Immature natural killer cell (primary cell): ENCODE data around the gene GGCX. TPM values are rescaled to one million over a fixed set of nuclear protein-coding genes. Genes with fewer than 3 reads are reported as not detected.

Experiments
- DNase-seq, 3 donors: peaks; one replicate each; pipeline ENCODE4 v3.0.0; 2022; ENCODE audit warnings: mixed read lengths in 1 of 3
- H3K27ac Mint-ChIP-seq, 6 donors: one replicate each; pipeline ENCODE4 v1.8.0; 2020; ENCODE audit warnings: mixed read lengths in 6 of 6, mild to moderate bottlenecking in 5 of 6, inconsistent platforms in 4 of 6, moderate library complexity in 3 of 6
- H3K27me3 Mint-ChIP-seq, 3 donors: one replicate each; pipeline ENCODE4 v1.8.0; 2020 to 2021; ENCODE audit warnings: low read depth in 3 of 3, mild to moderate bottlenecking in 3 of 3, mixed read lengths in 3 of 3, moderate library complexity in 3 of 3, inconsistent platforms in 1 of 3
- H3K36me3 Mint-ChIP-seq, 3 donors: one replicate each; pipeline ENCODE4 v1.8.0; 2020; ENCODE audit warnings: mixed read lengths in 3 of 3, inconsistent platforms in 2 of 3, mild to moderate bottlenecking in 2 of 3
- H3K4me1 Mint-ChIP-seq, 2 donors: one replicate each; pipeline ENCODE4 v1.8.0; 2020; ENCODE audit warnings: inconsistent platforms in 2 of 2, mild to moderate bottlenecking in 2 of 2, mixed read lengths in 2 of 2, moderate library complexity in 1 of 2
- H3K4me3 Mint-ChIP-seq, 5 donors: one replicate each; pipeline ENCODE4 v1.8.0; 2020; ENCODE audit warnings: mild to moderate bottlenecking in 5 of 5, mixed read lengths in 5 of 5, inconsistent platforms in 3 of 5, moderate library complexity in 3 of 5
- H3K9me3 Mint-ChIP-seq, 6 donors: one replicate each; pipeline ENCODE4 v1.8.0; 2020; ENCODE audit warnings: mild to moderate bottlenecking in 6 of 6, mixed read lengths in 6 of 6, inconsistent platforms in 4 of 6, moderate library complexity in 3 of 6
- polyA plus RNA-seq, 3 donors: library from polyadenylated mRNA; unstranded; fragments of 300-500 nt; fragmentation: Illumina TruSeq; gene quantifications; one replicate each; pipeline ENCODE4 v1.2.3, GENCODE V29; 2021

Gene GGCX
- polyA plus RNA-seq, 3 donors from 2014 or later, result 11.4 to 31.7 (median 21.0) TPM

GRCh38 chr2:85524336-85524908 lies 36.9 kb downstream of the GGCX start:
- Mint-ChIP-seq H3K27me3 (peaks cover 1 to 7% (median 2%) of the 10 kb centered on the region in 3 donors), H3K9me3 (no peaks in the 10 kb centered on the region), H3K4me3 (no peak overlapping the region), H3K36me3 (peaks cover 0 to 3% (median 0%) of the 10 kb centered on the region in 3 donors), H3K27ac (no peak overlapping the region), H3K4me1 (no peaks in the 10 kb centered on the region)
- no peak for DNase-seq

DNA sequence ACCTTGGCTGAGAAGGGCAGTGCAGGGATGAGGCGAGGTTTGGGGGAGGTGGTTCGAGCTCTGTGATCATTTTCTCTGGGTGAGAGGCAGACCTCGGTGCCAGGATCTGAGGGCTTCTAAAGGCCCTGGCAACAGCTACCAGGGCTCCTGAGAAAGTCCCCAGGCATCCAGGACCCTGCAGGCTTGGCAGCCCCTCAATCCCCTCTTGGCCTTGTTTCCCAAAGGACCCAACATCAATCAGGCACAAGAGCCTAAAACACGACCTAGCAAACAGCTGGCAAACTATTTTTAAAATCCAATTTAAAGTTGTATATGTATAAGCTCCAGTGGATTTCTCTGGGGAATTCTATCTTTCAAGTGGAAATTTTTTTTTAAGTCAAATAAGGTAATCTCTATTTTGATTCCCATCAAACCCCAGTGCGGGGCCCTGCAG lies 37.4 kb downstream of the GGCX start:
- Mint-ChIP-seq H3K9me3 (no peaks in the 10 kb centered on the region), H3K27me3 (peaks cover 1 to 5% (median 2%) of the 10 kb centered on the region in 3 donors), H3K4me1 (no peaks in the 10 kb centered on the region), H3K36me3 (peaks cover 0 to 3% (median 0%) of the 10 kb centered on the region in 3 donors), H3K4me3 (no peak overlapping the region), H3K27ac (no peak overlapping the region)
- no peak for DNase-seq

- no peaks in the 10 kb centered on the region for H3K9me3 Mint-ChIP-seq
- DNase-seq, result no peak
These were observed 38.0 kb downstream of the GGCX start for GRCh38 chr2:85523062-85523902.

DNA sequence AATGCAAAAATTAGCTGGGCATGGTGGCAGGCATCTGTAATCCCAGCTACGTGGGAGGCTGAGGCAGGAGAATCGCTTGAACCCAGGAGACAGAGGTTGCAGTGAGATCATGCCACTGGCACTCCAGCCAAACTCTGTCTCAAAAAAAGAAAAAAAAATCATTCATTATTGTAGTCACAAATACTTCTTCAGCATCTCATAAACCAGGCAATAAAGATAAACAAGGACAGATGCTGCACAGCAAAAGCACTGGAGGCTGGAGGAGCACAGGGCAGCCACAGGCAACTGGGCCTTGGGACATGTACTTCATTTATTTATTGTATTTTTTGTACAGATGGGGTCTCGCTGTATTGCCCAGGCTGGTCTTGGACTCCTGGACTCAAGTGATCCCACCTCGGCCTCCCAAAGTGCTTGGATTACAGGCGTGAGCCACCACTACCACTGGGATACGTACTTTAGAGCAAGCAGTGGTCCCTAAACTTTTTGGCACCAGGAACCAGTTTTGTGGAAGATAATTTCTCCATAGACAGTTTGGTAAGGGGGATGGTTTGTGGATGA lies 39.1 kb downstream of the GGCX start:
- H3K36me3 Mint-ChIP-seq, result peaks cover 0 to 3% (median 0%) of the 10 kb centered on the region in 3 donors
- DNase-seq, result no peak
- H3K4me3 Mint-ChIP-seq, result no peak overlapping the region
- H3K9me3 Mint-ChIP-seq, result no peaks in the 10 kb centered on the region
- H3K27me3 Mint-ChIP-seq, result peaks cover 0 to 4% (median 1%) of the 10 kb centered on the region in 3 donors
- H3K27ac Mint-ChIP-seq, result no peak overlapping the region
- no peaks in the 10 kb centered on the region for H3K4me1 Mint-ChIP-seq

More at GRCh38 chr2:85523062-85523902, 38.0 kb downstream of the GGCX start:
- Mint-ChIP-seq H3K4me1 (no peaks in the 10 kb centered on the region), H3K36me3 (peaks cover 0 to 3% (median 0%) of the 10 kb centered on the region in 3 donors), H3K4me3 (no peak overlapping the region), H3K27ac (no peak overlapping the region), H3K27me3 (peaks cover under 1 to 4% (median 1%) of the 10 kb centered on the region in 3 donors)

- Mint-ChIP-seq H3K27ac (no peak overlapping the region), H3K4me3 (no peak overlapping the region), H3K9me3 (no peaks in the 10 kb centered on the region), H3K4me1 (no peaks in the 10 kb centered on the region), H3K27me3 (peaks cover 0 to 5% (median 0%) of the 10 kb centered on the region in 3 donors), H3K36me3 (no peaks in the 10 kb centered on the region)
- no peak for DNase-seq
These were observed 44.5 kb downstream of the GGCX start for GRCh38 chr2:85516653-85517389.

GRCh38 chr2:85514323-85514722 lies 47.0 kb downstream of the GGCX start:
- DNase-seq, result no peak
- Mint-ChIP-seq H3K4me1 (no peaks in the 10 kb centered on the region), H3K36me3 (no peaks in the 10 kb centered on the region), H3K4me3 (no peak overlapping the region), H3K9me3 (no peaks in the 10 kb centered on the region), H3K27me3 (peaks cover 0 to 6% (median 0%) of the 10 kb centered on the region in 3 donors), H3K27ac (no peak overlapping the region)

GRCh38 chr2:85511008-85511811 lies 50.1 kb downstream of the GGCX start:
- Mint-ChIP-seq H3K9me3 (no peaks in the 10 kb centered on the region), H3K4me1 (no peaks in the 10 kb centered on the region), H3K27me3 (peaks cover 0 to 4% (median 0%) of the 10 kb centered on the region in 3 donors), H3K36me3 (no peaks in the 10 kb centered on the region), H3K27ac (no peak overlapping the region), H3K4me3 (no peak overlapping the region)
- no peak for DNase-seq

DNA sequence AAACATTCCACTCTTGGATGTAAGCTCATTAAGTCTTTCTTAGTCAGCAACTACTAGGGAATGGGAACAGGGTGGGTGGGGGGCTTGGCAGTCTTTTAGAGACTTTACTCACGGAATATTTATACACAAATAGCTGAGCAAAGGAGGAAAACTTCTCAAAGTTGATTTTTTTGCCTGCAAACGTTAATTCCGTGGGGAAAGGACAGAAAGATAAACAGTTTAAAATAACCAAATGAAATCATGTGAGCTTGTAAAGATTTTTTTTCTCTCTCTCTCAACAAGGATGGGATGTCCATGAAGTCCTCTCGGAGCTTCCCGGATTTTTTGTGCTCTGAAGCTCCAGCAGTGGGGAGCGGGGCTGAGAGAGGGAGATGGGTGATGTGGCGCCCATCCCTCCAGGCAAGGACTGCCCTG lies 54.5 kb downstream of the GGCX start:
- Mint-ChIP-seq H3K36me3 (no peaks in the 10 kb centered on the region), H3K27me3 (peaks cover 0 to 2% (median 1%) of the 10 kb centered on the region in 3 donors), H3K4me3 (no peak overlapping the region), H3K9me3 (no peaks in the 10 kb centered on the region), H3K27ac (no peak overlapping the region), H3K4me1 (no peaks in the 10 kb centered on the region)
- DNase-seq, result no peak

GRCh38 chr2:85505551-85506238 lies 55.6 kb downstream of the GGCX start:
- Mint-ChIP-seq H3K9me3 (no peaks in the 10 kb centered on the region), H3K36me3 (no peaks in the 10 kb centered on the region), H3K27ac (no peak overlapping the region), H3K27me3 (peaks cover 0 to 2% (median 1%) of the 10 kb centered on the region in 3 donors), H3K4me1 (no peaks in the 10 kb centered on the region), H3K4me3 (no peak overlapping the region)
- no peak for DNase-seq

- H3K9me3 Mint-ChIP-seq, result no peaks in the 10 kb centered on the region
- no peaks in the 10 kb centered on the region for H3K36me3 Mint-ChIP-seq
- no peak overlapping the region for H3K27ac Mint-ChIP-seq
- H3K4me3 Mint-ChIP-seq, result no peak overlapping the region
- H3K4me1 Mint-ChIP-seq, result no peaks in the 10 kb centered on the region
- peaks cover 0 to 2% (median under 1%) of the 10 kb centered on the region in 3 donors for H3K27me3 Mint-ChIP-seq
- no peak for DNase-seq
These were observed 56.5 kb downstream of the GGCX start for GRCh38 chr2:85504778-85505261.

DNA sequence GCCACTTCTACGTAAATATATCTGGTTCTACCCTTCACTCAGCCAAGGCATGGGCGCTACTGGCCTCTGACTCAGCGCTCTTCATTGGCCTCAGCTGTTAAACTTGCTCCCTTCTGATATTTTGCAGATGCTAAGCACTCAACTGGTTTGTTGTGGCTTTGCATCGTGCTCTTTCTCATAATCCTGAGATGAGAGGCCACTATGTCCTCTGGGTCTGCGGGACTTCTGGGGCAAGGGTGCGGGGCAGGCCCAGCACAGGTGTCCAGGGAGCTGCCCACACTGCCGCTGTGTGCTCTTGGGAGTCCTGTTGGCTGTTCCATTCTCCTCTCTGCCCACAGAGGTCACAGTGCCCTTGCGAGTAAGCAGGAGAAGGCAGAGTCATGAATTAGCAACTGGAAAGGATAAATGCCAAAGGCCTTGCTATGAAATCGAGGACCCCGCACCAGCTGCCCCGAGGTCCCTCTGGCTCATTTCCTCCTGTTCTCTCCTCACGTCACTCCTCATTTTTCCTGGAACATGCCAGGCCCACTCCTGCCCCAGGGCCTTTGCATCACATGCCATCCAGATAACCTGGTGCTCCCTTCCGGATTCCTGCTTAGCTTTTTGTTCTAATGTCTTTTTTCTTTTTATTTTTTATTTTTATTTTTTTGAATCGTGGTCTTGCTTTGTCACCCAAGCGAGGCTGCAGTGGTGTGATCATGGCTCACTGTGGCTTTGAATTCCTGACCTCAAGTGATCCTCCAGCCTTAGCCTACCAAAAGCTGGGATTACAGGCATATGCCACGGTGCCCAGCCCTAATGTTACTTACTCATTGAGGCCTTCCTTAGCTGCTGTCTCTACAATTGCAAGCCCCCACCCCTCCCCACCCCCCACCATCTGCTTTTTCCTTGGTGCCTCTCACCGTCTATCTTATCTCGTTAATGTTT lies 57.2 kb downstream of the GGCX start:
- H3K4me1 Mint-ChIP-seq, result no peaks in the 10 kb centered on the region
- H3K4me3 Mint-ChIP-seq, result no peak overlapping the region
- no peaks in the 10 kb centered on the region for H3K36me3 Mint-ChIP-seq
- no peaks in the 10 kb centered on the region for H3K9me3 Mint-ChIP-seq
- no peak overlapping the region for H3K27ac Mint-ChIP-seq
- DNase-seq, result no peak
- H3K27me3 Mint-ChIP-seq, result peaks cover 0 to 2% (median 2%) of the 10 kb centered on the region in 3 donors
